Transverse colon (tissue), 4 donors: ENCODE results near the gene TATDN3. TPM values are rescaled to one million over a fixed set of nuclear protein-coding genes. Genes with fewer than 3 reads are reported as not detected.
"Not testable (repeated sequence)": the region's sequence is repeated elsewhere in the genome, so short reads cannot be mapped to it uniquely, and the experiment has no call there.

ENCODE experiments used
- DNase-seq: peaks from one replicate; pipeline ENCODE4 v3.0.0-alpha.2; 2019
- H3K27ac ChIP-seq, 4 donors: fragments of 200-600 bp; sonication (generic); 2 replicates each; pipeline ENCODE4 v1.5.1; 2016 to 2018; ENCODE audit warnings: inconsistent platforms in 4 of 4
- H3K27me3 ChIP-seq: fragments of 200-600 bp; sonication (generic); 2 replicates; pipeline ENCODE4 v1.5.1; 2017; ENCODE audit warnings: inconsistent platforms
- H3K36me3 ChIP-seq, 4 donors: fragments of 200-600 bp; sonication (generic); 2 replicates each; pipeline ENCODE4 v1.5.1; 2017 to 2019; ENCODE audit warnings: inconsistent platforms in 4 of 4
- H3K4me1 ChIP-seq, 4 donors: fragments of 200-600 bp; sonication (generic); 2 replicates each; pipeline ENCODE4 v1.5.1; 2017 to 2020; ENCODE audit warnings: inconsistent platforms in 4 of 4
- H3K4me3 ChIP-seq, 4 donors: fragments of 200-600 bp; sonication (generic); 1 replicate in 1 of 4; 2 replicates in 3 of 4; pipeline versions ENCODE4 v1.5.1 to v1.6.1; 2017 to 2019; ENCODE audit warnings: inconsistent platforms in 4 of 4
- H3K9me3 ChIP-seq, 2 donors: fragments of 200-600 bp; sonication (generic); 2 replicates each; pipeline ENCODE4 v1.5.1; 2017 to 2019; ENCODE audit warnings: inconsistent platforms in 2 of 2
- CTCF ChIP-seq, 5 experiments: fragments of 200-600 bp in 3 of 5; fragments of 450-650 bp in 2 of 5; sonication (generic) in 3 of 5; IDR thresholded peaks; 1 replicate in 2 of 5; 2 replicates in 3 of 5; pipeline ENCODE4 v1.5.1; 2016 to 2017; ENCODE audit warnings: antibody characterized with exemption in 5 of 5, inconsistent platforms in 3 of 5, mild to moderate bottlenecking in 2 of 5, moderate library complexity in 1 of 5
- EP300 ChIP-seq: sonication (generic); formaldehyde crosslinking; IDR thresholded peaks from one replicate; pipeline ENCODE4 v1.6.1; 2017; ENCODE audit warnings: antibody characterized with exemption, low read depth
- POLR2A ChIP-seq: fragments of 450-650 bp; IDR thresholded peaks from one replicate; pipeline ENCODE4 v1.6.1; 2016; ENCODE audit warnings: antibody characterized with exemption, mild to moderate bottlenecking, moderate library complexity
- POLR2AphosphoS5 ChIP-seq, 3 donors: sonication (generic); formaldehyde crosslinking; IDR thresholded peaks; one replicate each; pipeline ENCODE4 v1.6.1; 2016; ENCODE audit warnings: antibody characterized with exemption in 3 of 3
- WGBS, 2 donors: methylation state at CpG; one replicate each; pipeline ENCODE4 v1.1.5; 2018; ENCODE audit warnings: low coverage in 1 of 2; 5-methylcytosine and 5-hydroxymethylcytosine counted together
- in situ Hi-C, 4 donors: fragments of 200-750 bp; cut with MboI; loops; one replicate each; pipeline versions ENCODE4 v1.15.0 to v1.15.1; 2017; ENCODE audit warnings: low sequenced_read_pairs in 3 of 4, low pct_ligation_motif_present in 1 of 4, low pct_unique_long_range_greater_than_20kb in 1 of 4
- intact Hi-C: fragments of 100-400 bp; cut with DNase I; formaldehyde crosslinking; loops from one replicate; pipeline ENCODE4 v1.15.1; 2023; ENCODE audit warnings: low total_unique reads
- total RNA-seq, 4 donors: library from RNA; depleted of rRNA; stranded (reverse); fragments of >200 nt; gene quantifications; one replicate each; pipeline ENCODE4 v1.1.0, GENCODE V29; 2016

TATDN3 gene
- total RNA-seq, 4 donors from 2014 or later = 1.00 to 17.0 (median 4.6) TPM

GRCh38 chr1:212858461-212859265 lies 67.0 kb downstream of the TATDN3 start:
- peak overlapping the region; percentile 75 to 90 (median 88) for H3K27ac ChIP-seq

GRCh38 chr1:212860713-212861581 lies 69.3 kb downstream of the TATDN3 start:
- no peak overlapping the region for H3K4me3 ChIP-seq
- WGBS, 2 donors = 75 to 82% methylated on average over 5 of the region's 5 CpGs
- intact Hi-C loops (no loop called here), in situ Hi-C loops (no loop called here)
- no peaks in the 10 kb centered on the region for H3K36me3 ChIP-seq
- no peak for DNase-seq
- no peak for TF ChIP-seq EP300
- no peak for TF ChIP-seq POLR2A
- H3K27me3 ChIP-seq = no peaks in the 10 kb centered on the region
- H3K27ac ChIP-seq = peak overlapping the region in 1 of 4 donors; percentile 4
- H3K9me3 ChIP-seq = no peaks in the 10 kb centered on the region
- H3K4me1 ChIP-seq = peaks cover 14 to 42% (median 25%) of the 10 kb centered on the region in 4 donors

More at GRCh38 chr1:212858461-212859265, 67.0 kb downstream of the TATDN3 start:
- no peak for TF ChIP-seq EP300
- no peak for TF ChIP-seq POLR2A
- TF ChIP-seq CTCF (IDR thresholded peaks at IDR 0.05) = no peak
- no peak for TF ChIP-seq POLR2AphosphoS5 (IDR thresholded peaks at IDR 0.05)
- intact Hi-C loops (no loop called here), in situ Hi-C loops (no loop called here)
- Histone ChIP-seq H3K9me3 (no peaks in the 10 kb centered on the region), H3K36me3 (no peaks in the 10 kb centered on the region), H3K27me3 (no peaks in the 10 kb centered on the region), H3K4me1 (peaks cover 14 to 45% (median 26%) of the 10 kb centered on the region in 4 donors), H3K4me3 (peak overlapping the region; percentile 60 to 94 (median 79))
- WGBS, 2 donors = 7 to 29% methylated on average over 4 to 39 of the region's 54 CpGs
- DNase-seq = peak; percentile 29

- intact Hi-C loops = no loop called here
- Histone ChIP-seq H3K4me1 (peaks cover 4 to 36% (median 22%) of the 10 kb centered on the region in 4 donors), H3K27ac (no peak overlapping the region), H3K4me3 (no peak overlapping the region), H3K36me3 (no peaks in the 10 kb centered on the region), H3K9me3 (no peaks in the 10 kb centered on the region), H3K27me3 (no peaks in the 10 kb centered on the region)
- 89 to 100% methylated on average over 2 of the region's 2 CpGs for WGBS, 2 donors
- no peak for DNase-seq
- in situ Hi-C loops = no loop called here
- no peak for TF ChIP-seq POLR2AphosphoS5 (IDR thresholded peaks at IDR 0.05)
- TF ChIP-seq CTCF (IDR thresholded peaks at IDR 0.05) = no peak
- TF ChIP-seq POLR2A = no peak
Measured at GRCh38 chr1:212862111-212862690, 70.5 kb downstream of the TATDN3 start.

- H3K27ac ChIP-seq, intact Hi-C loops, H3K4me3 ChIP-seq, H3K9me3 ChIP-seq, H3K36me3 ChIP-seq, H3K27me3 ChIP-seq, in situ Hi-C loops, DNase-seq: not testable (repeated sequence)
- peaks cover 4 to 33% (median 21%) of the 10 kb centered on the region in 4 donors for H3K4me1 ChIP-seq
- WGBS, 2 donors = 85 to 100% methylated on average over 1 to 10 of the region's 10 CpGs
Measured at GRCh38 chr1:212863345-212863744, 71.7 kb downstream of the TATDN3 start.

- TF ChIP-seq EP300 = no peak
- no peak for TF ChIP-seq POLR2AphosphoS5 (IDR thresholded peaks at IDR 0.05)
- no peak for TF ChIP-seq POLR2A
- TF ChIP-seq CTCF (IDR thresholded peaks at IDR 0.05) = no peak
- Histone ChIP-seq H3K9me3 (no peaks in the 10 kb centered on the region), H3K27me3 (no peaks in the 10 kb centered on the region), H3K36me3 (no peaks in the 10 kb centered on the region), H3K4me1 (peaks cover 4 to 28% (median 15%) of the 10 kb centered on the region in 4 donors), H3K4me3 (no peak overlapping the region), H3K27ac (no peak overlapping the region)
- in situ Hi-C loops = no loop called here
- WGBS, 2 donors = 91% methylated on average over 4 of the region's 4 CpGs; no CpG with 5 or more reads in 1 of the 2 donors
- intact Hi-C loops = no loop called here
- DNase-seq = no peak
Measured at GRCh38 chr1:212864201-212864600, 72.5 kb downstream of the TATDN3 start.
